Uterus (tissue), 4 donors: ENCODE data around the gene APOL1. TPM values are rescaled to one million over a fixed set of nuclear protein-coding genes. Genes with fewer than 3 reads are reported as not detected.

Source experiments
- DNase-seq, 2 donors: peaks; one replicate each; pipeline ENCODE4 v3.0.0-alpha.2; 2019 to 2020
- H3K27ac ChIP-seq, 2 donors: fragments of 200-600 bp; sonication (generic); 1 replicate in 1 of 2; 2 replicates in 1 of 2; pipeline ENCODE4 v1.5.1; 2016 to 2018
- H3K27me3 ChIP-seq, 2 donors: fragments of 200-600 bp; sonication (generic); one replicate each; pipeline ENCODE4 v1.5.1; 2018 to 2019; ENCODE audit warnings: control low read depth in 1 of 2
- H3K36me3 ChIP-seq, 2 donors: fragments of 200-600 bp; sonication (generic); one replicate each; pipeline ENCODE4 v1.5.1; 2019; ENCODE audit warnings: control low read depth in 1 of 2
- H3K4me1 ChIP-seq, 2 donors: fragments of 200-600 bp; sonication (generic); one replicate each; pipeline ENCODE4 v1.5.1; 2018 to 2019; ENCODE audit warnings: control low read depth in 1 of 2
- H3K4me3 ChIP-seq, 2 donors: fragments of 200-600 bp; sonication (generic); 1 replicate in 1 of 2; 2 replicates in 1 of 2; pipeline ENCODE4 v1.5.1; 2018 to 2019; ENCODE audit warnings: mild to moderate bottlenecking in 1 of 2
- H3K9me3 ChIP-seq, 2 donors: fragments of 200-600 bp; sonication (generic); one replicate each; pipeline ENCODE4 v1.5.1; 2019; ENCODE audit warnings: control low read depth in 1 of 2
- CTCF ChIP-seq, 4 experiments: fragments of 200-600 bp in 2 of 4; fragments of 450-650 bp in 2 of 4; sonication (generic) in 2 of 4; IDR thresholded peaks; one replicate each; pipeline ENCODE4 v1.5.1; 2016 to 2019; ENCODE audit warnings: antibody characterized with exemption in 4 of 4, mild to moderate bottlenecking in 2 of 4, moderate library complexity in 1 of 4
- POLR2A ChIP-seq, 2 donors: fragments of 450-650 bp; IDR thresholded peaks; one replicate each; pipeline ENCODE4 v1.6.1; 2016; ENCODE audit warnings: antibody characterized with exemption in 2 of 2, mild to moderate bottlenecking in 1 of 2, moderate library complexity in 1 of 2
- intact Hi-C: fragments of 100-400 bp; cut with DNase I; formaldehyde crosslinking; loops from one replicate; pipeline ENCODE4 v1.15.1; 2023; ENCODE audit warnings: low total_unique reads
- total RNA-seq, 4 donors: library from RNA; depleted of rRNA in 3 of 4; stranded (reverse); fragments of >200 nt in 3 of 4; gene quantifications; one replicate each; pipeline versions ENCODE4 v1.1.0 to v1.2.4, GENCODE V29; 2014 to 2023
- donor health status: DM: yes; HTN: yes; CAD: no.

Gene APOL1
- total RNA-seq, 4 donors from 2014 or later, result 9.8 to 89.7 (median 19.9) TPM

- intact Hi-C loops, result no loop called here
- H3K27me3 ChIP-seq, result no peaks in the 10 kb centered on the region
- peak overlapping the region; percentile 90 to 98 for H3K27ac ChIP-seq
- peaks cover 4 to 20% of the 10 kb centered on the region in 2 donors for H3K4me1 ChIP-seq
- H3K36me3 ChIP-seq, result no peaks in the 10 kb centered on the region
- H3K4me3 ChIP-seq, result peak overlapping the region in 1 of 2 donors; percentile 63
- no peak for DNase-seq
- no peaks in the 10 kb centered on the region for H3K9me3 ChIP-seq
- TF ChIP-seq CTCF (IDR thresholded peaks at IDR 0.05) (no peak), POLR2A (IDR thresholded peaks at IDR 0.05) (no peak)
Observed at GRCh38 chr22:36236388-36237319, 16.3 kb upstream of the APOL1 start.

DNA sequence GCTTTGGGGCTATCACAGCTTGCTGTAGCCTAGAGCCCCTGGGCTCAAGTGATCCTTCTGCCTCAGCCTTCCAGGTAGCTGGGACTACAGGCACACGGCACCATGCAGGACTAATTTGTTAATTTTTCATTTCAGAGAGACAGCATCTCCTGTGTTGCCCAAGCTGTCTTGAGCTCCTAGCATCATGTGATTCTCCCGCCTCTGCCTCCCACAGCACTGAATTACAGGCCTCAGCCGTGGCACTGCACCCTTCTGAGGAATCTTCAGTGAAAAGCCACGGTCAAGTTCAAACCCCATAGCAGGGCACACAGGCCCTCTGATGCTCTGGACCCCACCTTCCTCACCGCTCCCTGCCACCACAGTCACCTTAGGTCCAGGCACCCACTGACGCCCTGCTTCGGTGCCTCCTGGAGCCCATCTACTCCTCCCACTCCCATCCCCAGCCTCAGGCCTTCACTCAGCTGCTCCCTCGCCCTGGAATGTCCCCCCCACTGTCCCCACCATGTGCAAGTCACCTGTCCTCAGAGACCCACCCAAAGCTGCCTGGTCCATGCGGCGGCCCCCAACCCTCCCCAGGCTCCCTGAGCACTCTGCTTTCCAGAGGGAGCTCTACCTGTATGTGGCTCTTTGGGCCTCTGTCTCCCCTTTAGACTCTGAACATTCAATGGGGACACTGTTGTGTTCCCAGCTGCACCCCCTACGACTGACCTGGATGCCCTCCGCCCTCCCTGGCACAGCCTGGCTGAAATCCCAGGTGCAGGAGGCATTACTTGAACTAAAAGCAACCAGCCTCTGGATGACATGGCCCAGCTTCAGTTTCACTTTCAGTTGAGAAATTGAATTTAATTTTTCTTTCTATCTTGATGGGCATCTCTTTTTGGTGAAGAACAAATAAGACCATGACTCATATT lies 15.2 kb upstream of the APOL1 start:
- peaks cover 4 to 20% of the 10 kb centered on the region in 2 donors for H3K4me1 ChIP-seq
- DNase-seq, result no peak
- H3K4me3 ChIP-seq, result peak overlapping the region; percentile 63 to 71
- H3K9me3 ChIP-seq, result no peaks in the 10 kb centered on the region
- no peaks in the 10 kb centered on the region for H3K27me3 ChIP-seq
- no peaks in the 10 kb centered on the region for H3K36me3 ChIP-seq
- intact Hi-C loops, result no loop called here
- no peak for TF ChIP-seq POLR2A (IDR thresholded peaks at IDR 0.05)
- TF ChIP-seq CTCF (IDR thresholded peaks at IDR 0.05), result no peak
- peak overlapping the region; percentile 90 to 98 for H3K27ac ChIP-seq

DNA sequence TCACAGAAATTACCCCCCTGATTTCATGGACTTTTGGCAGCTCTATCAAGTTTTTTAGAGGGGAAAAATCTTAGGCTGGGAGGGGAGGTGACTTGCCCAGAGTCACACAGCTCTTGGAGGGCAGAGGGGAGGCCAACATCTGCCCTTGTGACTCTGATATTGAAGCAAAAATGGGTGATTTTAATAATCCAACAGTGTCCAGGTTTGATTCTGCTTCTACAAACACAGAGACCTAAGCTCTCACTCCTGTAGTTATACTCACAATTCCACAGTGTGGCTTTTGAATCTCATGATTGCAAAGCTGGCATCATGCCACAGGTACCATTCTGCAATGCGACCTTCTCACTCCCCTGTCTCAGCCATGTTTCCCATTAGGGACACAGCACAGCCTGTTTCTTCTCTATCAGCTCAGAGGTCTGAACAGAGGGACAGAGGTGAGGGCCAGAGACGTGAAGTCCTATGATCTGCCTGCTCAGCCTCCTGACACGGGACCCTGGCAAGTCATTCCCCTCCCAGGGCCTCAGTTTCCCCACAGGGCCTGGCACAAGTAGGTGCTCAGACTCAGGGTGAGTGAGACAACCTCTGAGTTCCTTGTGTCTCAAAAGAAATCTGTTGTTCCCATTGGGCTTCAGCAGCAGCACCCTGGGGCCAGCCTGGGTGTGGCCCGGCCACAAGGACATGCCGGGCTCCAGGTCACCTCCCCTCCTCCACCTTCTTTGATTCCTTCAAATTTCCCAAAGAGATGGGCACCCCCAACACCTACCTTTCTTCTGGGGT lies 14.4 kb upstream of the APOL1 start:
- H3K27me3 ChIP-seq, result no peaks in the 10 kb centered on the region
- peak in 1 of 2 donors; percentile 53 for DNase-seq
- intact Hi-C loops, result no loop called here
- no peaks in the 10 kb centered on the region for H3K36me3 ChIP-seq
- peaks cover 4 to 20% of the 10 kb centered on the region in 2 donors for H3K4me1 ChIP-seq
- peak overlapping the region; percentile 63 to 71 for H3K4me3 ChIP-seq
- H3K27ac ChIP-seq, result peak overlapping the region; percentile 90 to 98
- TF ChIP-seq POLR2A (IDR thresholded peaks at IDR 0.05), result no peak
- TF ChIP-seq CTCF (IDR thresholded peaks at IDR 0.05), result no peak
- no peaks in the 10 kb centered on the region for H3K9me3 ChIP-seq

GRCh38 chr22:36239150-36239400 lies 13.9 kb upstream of the APOL1 start:
- Histone ChIP-seq H3K36me3 (no peaks in the 10 kb centered on the region), H3K4me3 (peak overlapping the region; percentile 63 to 71), H3K9me3 (no peaks in the 10 kb centered on the region), H3K27me3 (no peaks in the 10 kb centered on the region), H3K27ac (peak overlapping the region; percentile 90 to 98), H3K4me1 (peaks cover 4 to 20% of the 10 kb centered on the region in 2 donors)
- TF ChIP-seq CTCF (IDR thresholded peaks at IDR 0.05), result no peak
- no peak for TF ChIP-seq POLR2A (IDR thresholded peaks at IDR 0.05)
- intact Hi-C loops, result no loop called here
- no peak for DNase-seq
